K562 (cell line): ENCODE data around the gene PRRC2A. TPM values are rescaled to one million over a fixed set of nuclear protein-coding genes. Genes with fewer than 3 reads are reported as not detected.
A peak's percentile ranks its signal among the peaks of the same experiment; 100 is the strongest.

Source experiments
- ATAC-seq: fragments of 200-7000 bp; cut with Tn5 transposase; 3 replicates; pipeline ENCODE4 v1.9.1; 2020; ENCODE audit warnings: moderate library complexity
- BruUV-seq: library from RNA; stranded (reverse); fragments of 400-500 nt; replicated peaks from 2 replicates; lab custom pipeline; 2021; lab: Mats Ljungman, UMichigan
- CTCF ChIA-PET: fragments of 300-600 bp; formaldehyde crosslinking; extraction: SDS; loops from one replicate; lab custom pipeline; 2021; ENCODE audit warnings: low intra/inter-chr PET ratio; lab: Yijun Ruan, JAX
- POLR2A ChIA-PET: fragments of 300-600, 350-650 bp; sonication (Branson Sonifier 250); formaldehyde crosslinking; extraction: SDS; loops from one replicate; lab custom pipeline; 2021; ENCODE audit warnings: antibody characterized with exemption, inconsistent platforms; lab: Yijun Ruan, JAX
- DNase-seq, 4 experiments: peaks; one replicate each; pipeline versions ENCODE4 v3.0.0 to v3.0.0-alpha.2; 2011 to 2018; ENCODE audit warnings: low spot score in 3 of 4, mixed read lengths in 3 of 4; ENCODE audit errors: extremely low read depth in 1 of 4
- FAIRE-seq: peaks from 2 replicates; lab custom pipeline; 2011; peaks lifted over from hg19 to GRCh38; lab: Jason Lieb, UNC
- H2AFZ ChIP-seq: 2 replicates; pipeline ENCODE4 v1.6.0; 2011; ENCODE audit warnings: low read depth, low read length, control low read depth, inconsistent platforms
- H3K27ac ChIP-seq: fragments of 200-600 bp; 3 replicates; pipeline ENCODE4 v1.8.0; 2011; ENCODE audit warnings: low read depth, mild to moderate bottlenecking, control low read depth, inconsistent platforms, low read length, moderate library complexity, mixed read lengths; ENCODE audit errors: extremely low read depth
- H3K27me3 ChIP-seq, 2 experiments: fragments of 300-600 bp in 1 of 2; 2 replicates in 1 of 2; 3 replicates in 1 of 2; pipeline versions ENCODE4 v1.6.0 to v1.8.0; 2011; ENCODE audit warnings: inconsistent platforms in 2 of 2, low read length in 2 of 2, mild to moderate bottlenecking in 1 of 2, mixed read lengths in 1 of 2, moderate library complexity in 1 of 2; ENCODE audit not compliant: control insufficient read depth in 2 of 2, insufficient read depth in 2 of 2
- H3K36me3 ChIP-seq: fragments of 300-600 bp; 3 replicates; pipeline ENCODE4 v1.8.0; 2011; ENCODE audit warnings: mild to moderate bottlenecking, low read length, inconsistent platforms; ENCODE audit not compliant: control insufficient read depth, insufficient read depth
- H3K4me1 ChIP-seq, 2 experiments: fragments of 200-600 bp in 1 of 2; replicated peaks in 1 of 2; 2 replicates in 1 of 2; 3 replicates in 1 of 2; pipeline versions ENCODE4 v1.5.1 to v1.8.0; 2011; ENCODE audit warnings: inconsistent platforms in 2 of 2, low read length in 2 of 2, mild to moderate bottlenecking in 1 of 2, mixed read lengths in 1 of 2, moderate library complexity in 1 of 2; ENCODE audit not compliant: control insufficient read depth in 2 of 2, insufficient read depth in 2 of 2
- H3K4me2 ChIP-seq: 2 replicates; pipeline ENCODE4 v1.6.1; 2011; ENCODE audit warnings: low read length, control low read depth, inconsistent platforms, mixed read lengths; ENCODE audit not compliant: insufficient read depth
- H3K4me3 ChIP-seq: fragments of 200-600 bp; sonication (generic), shearing (Covaris generic); 2 replicates; pipeline ENCODE4 v1.5.1; 2016; ENCODE audit warnings: control low read depth, inconsistent platforms
- H3K79me2 ChIP-seq: fragments of 200-600 bp; 3 replicates; pipeline ENCODE4 v1.8.0; 2011; ENCODE audit warnings: low read length, inconsistent platforms; ENCODE audit not compliant: control insufficient read depth, insufficient read depth
- H3K9ac ChIP-seq, 2 experiments: 2 replicates each; pipeline versions ENCODE4 v1.6.0 to v1.6.1; 2011; ENCODE audit warnings: low read depth in 2 of 2, low read length in 2 of 2, control low read depth in 1 of 2, inconsistent platforms in 1 of 2, mild to moderate bottlenecking in 1 of 2, mixed read lengths in 1 of 2; ENCODE audit not compliant: insufficient read depth in 1 of 2
- H3K9me1 ChIP-seq: one replicate; pipeline ENCODE4 v1.6.0; 2011; ENCODE audit warnings: inconsistent platforms, mild to moderate bottlenecking, low read length, moderate library complexity; ENCODE audit not compliant: control insufficient read depth, insufficient read depth
- H3K9me3 ChIP-seq: replicated peaks from 2 replicates; pipeline ENCODE4 v1.5.1; 2011; ENCODE audit warnings: low read depth, low read length, inconsistent platforms; ENCODE audit not compliant: control insufficient read depth, insufficient read depth
- H4K20me1 ChIP-seq: replicated peaks from 2 replicates; pipeline ENCODE4 v1.6.1; 2011; ENCODE audit warnings: low read length, inconsistent platforms, mixed read lengths; ENCODE audit not compliant: control insufficient read depth, insufficient read depth
- ADNP ChIP-seq: fragments of 200-800 bp; sonication (Bioruptor generic); IDR thresholded peaks from 2 replicates; pipeline ENCODE4 v1.6.1; 2016; ENCODE audit warnings: missing genetic modification characterization, missing compliant biosample characterization
- HDAC8 ChIP-seq: fragments of 450-650 bp; IDR thresholded peaks from 2 replicates; pipeline ENCODE4 v1.6.1; 2016; ENCODE audit warnings: mild to moderate bottlenecking, missing genetic modification characterization, moderate library complexity, missing compliant biosample characterization
- HSF4 ChIP-seq: fragments of 250-450 bp; sonication (Bioruptor Pico); IDR thresholded peaks from 2 replicates; pipeline ENCODE4 v2.1.2; 2022; ENCODE audit warnings: mild to moderate bottlenecking, moderate library complexity, borderline replicate concordance
- PTRF ChIP-seq: fragments of 450-650 bp; IDR thresholded peaks from 2 replicates; pipeline ENCODE4 v1.6.1; 2016; ENCODE audit warnings: mild to moderate bottlenecking, missing genetic modification characterization, missing compliant biosample characterization
- PYGO2 ChIP-seq: fragments of 450-650 bp; IDR thresholded peaks from 2 replicates; pipeline ENCODE4 v1.6.1; 2016; ENCODE audit warnings: mild to moderate bottlenecking, missing genetic modification characterization, moderate library complexity, missing compliant biosample characterization
- SMARCB1 ChIP-seq: IDR thresholded peaks from 2 replicates; pipeline ENCODE4 v1.6.1; 2011; ENCODE audit warnings: improper control_type of control experiment, low read depth; ENCODE audit not compliant: insufficient read length
- TGIF2 ChIP-seq: sonication (generic); formaldehyde crosslinking; IDR thresholded peaks from 2 replicates; pipeline ENCODE4 v1.8.1; 2022; ENCODE audit warnings: mild to moderate bottlenecking, missing genetic modification reagents, moderate library complexity
- YBX1 ChIP-seq: fragments of 450-650 bp; IDR thresholded peaks from 2 replicates; pipeline ENCODE4 v1.7.1; 2016; ENCODE audit warnings: mild to moderate bottlenecking
- ZNF431 ChIP-seq: sonication (generic); formaldehyde crosslinking; IDR thresholded peaks from 2 replicates; pipeline ENCODE4 v1.8.0; 2022; ENCODE audit warnings: mild to moderate bottlenecking, missing genetic modification reagents
- ZNF511 ChIP-seq: sonication (generic); formaldehyde crosslinking; IDR thresholded peaks from 2 replicates; pipeline ENCODE4 v1.8.0; 2022; ENCODE audit warnings: mild to moderate bottlenecking, missing genetic modification reagents
- WGBS: fragments of 100-300 bp; shearing (Covaris generic); methylation state at CpG from one replicate; pipeline ENCODE4 v1.1.6; 2016; ENCODE audit warnings: low coverage, mixed read lengths; ENCODE audit not compliant: insufficient coverage; ENCODE audit errors: missing lambda C conversion rate; 5-methylcytosine and 5-hydroxymethylcytosine counted together
- in situ Hi-C: fragments of 300-500 bp; cut with MboI; formaldehyde crosslinking; loops from 4 replicates; pipeline ENCODE4 v1.15.0; 2018; ENCODE audit warnings: inconsistent platforms, mixed read lengths
- intact Hi-C: fragments of 100-400 bp; cut with micrococcal nuclease; formaldehyde crosslinking; loops from 2 replicates; pipeline ENCODE4 v1.14.2; 2022
- polyA plus RNA-seq, 8 experiments: library from polyadenylated mRNA; depleted of rRNA in 4 of 8; stranded (reverse) in 5 of 8; unstranded in 3 of 8; fragments of >200 nt; fragmentation: Nextera tagmentation in 2 of 8; fragmentation: Illumina TruSeq in 1 of 8; extraction: Ambion mirVana in 2 of 8; extraction: Trizol in 1 of 8; gene quantifications; 2 replicates each; pipeline versions ENCODE4 v1.2.1 to v1.2.3, GENCODE V29; 2011 to 2014; ENCODE audit warnings: inconsistent platforms in 1 of 8, missing spikeins in 1 of 8
- total RNA-seq, 7 experiments: library from RNA; depleted of rRNA in 6 of 7; stranded (reverse); fragments of >200 nt in 6 of 7; fragmentation: Illumina TruSeq in 2 of 7; extraction: Trizol in 2 of 7; gene quantifications; 2 replicates each; pipeline versions ENCODE4 v1.2.1 to v1.2.3, GENCODE V29; 2011 to 2021; ENCODE audit warnings: low replicate concordance in 1 of 7

Gene PRRC2A
- total and polyA plus RNA-seq, 9 of the 15 experiments (the other 6 are each of a cell fraction or from before 2014, with no cell fraction given) = 1.0 to 332 (median 63.0) TPM

- WGBS = 84% methylated on average over 4 of the region's 4 CpGs
- DNase-seq (no peak), FAIRE-seq (no peak), ATAC-seq (no peak)
- Histone ChIP-seq H3K36me3 (peaks cover 96% of the 10 kb centered on the region), H2AFZ (no peak overlapping the region), H4K20me1 (peaks cover 11% of the 10 kb centered on the region), H3K27ac (no peak overlapping the region), H3K9me3 (no peaks in the 10 kb centered on the region), H3K9ac (peak overlapping the region in 1 of 2 experiments; percentile 21; a peak in 1 of 4 replicates), H3K9me1 (no peaks in the 10 kb centered on the region), H3K27me3 (no peaks in the 10 kb centered on the region), H3K4me3 (no peak overlapping the region), H3K4me1 (peaks cover 3 to 13% of the 10 kb centered on the region in 2 experiments; a peak in 4 of 5 replicates), H3K79me2 (no peaks in the 10 kb centered on the region), H3K4me2 (no peak overlapping the region)
- TF ChIP-seq HSF4 (CRISPR knock-in tag) (no peak), PYGO2 (no peak), ADNP (tag) (no peak), HDAC8 (tag) (no peak), YBX1 (no peak), ZNF431 (CRISPR knock-in tag) (no peak), SMARCB1 (no peak), PTRF (tag) (no peak), ZNF511 (CRISPR knock-in tag) (no peak), TGIF2 (CRISPR knock-in tag) (no peak)
- no TSS peak for BruUV-seq
- POLR2A ChIA-PET = interaction anchor here (1.3 to 14.8 kb wide), 5 partner anchors 6 to 100 kb away, joined by 4 to 274 read pairs (median 75); partner anchors contain the start of genes APOM, BAG6, DDX39B and GPANK1
- in situ Hi-C loops = no loop called here
- intact Hi-C loops = no loop called here
- CTCF ChIA-PET = no interaction called here
Observed at GRCh38 chr6:31641370-31641769, 20.9 kb downstream of the PRRC2A start.
